Bronchial epithelial cell (primary cell): ENCODE measurements around the gene SOX6. TPM values are rescaled to one million over a fixed set of nuclear protein-coding genes. Genes with fewer than 3 reads are reported as not detected.

Experiments used
- DNase-seq: peaks from one replicate; pipeline ENCODE4 v3.0.0-alpha.2; 2010; ENCODE audit warnings: low read depth
- FAIRE-seq: peaks from 2 replicates; lab custom pipeline; 2011; peaks lifted over from hg19 to GRCh38; lab: Jason Lieb, UNC
- H3K27me3 ChIP-seq: 2 replicates; pipeline ENCODE4 v1.5.1; 2011; ENCODE audit warnings: low read length; ENCODE audit not compliant: control insufficient read depth, insufficient read depth
- H3K36me3 ChIP-seq: 2 replicates; pipeline ENCODE4 v1.5.1; 2011; ENCODE audit warnings: low read length; ENCODE audit not compliant: control insufficient read depth, insufficient read depth
- H3K4me3 ChIP-seq: 2 replicates; pipeline ENCODE4 v1.5.1; 2011; ENCODE audit warnings: mild to moderate bottlenecking, low read depth, low read length, control low read depth
- CTCF ChIP-seq: IDR thresholded peaks from 2 replicates; pipeline ENCODE4 v1.5.1; 2011; ENCODE audit warnings: mild to moderate bottlenecking, moderate library complexity, low read length, control low read depth, inconsistent platforms; ENCODE audit not compliant: insufficient read depth, severe bottlenecking
- total RNA-seq: library from RNA; depleted of rRNA; stranded (reverse); fragments of >200 nt; gene quantifications from 2 replicates; pipeline ENCODE4 v1.2.1, GENCODE V29; 2014

SOX6 gene
- total RNA-seq, 1 donor from 2014 or later, result 0.53 TPM

GRCh38 chr11:16248248-16248647 is 108.1 kb downstream of the SOX6 start:
- Histone ChIP-seq H3K36me3 (no peaks in the 10 kb centered on the region), H3K4me3 (no peak overlapping the region), H3K27me3 (no peaks in the 10 kb centered on the region)
- no peak for TF ChIP-seq CTCF
- DNase-seq (no peak), FAIRE-seq (no peak)

DNA sequence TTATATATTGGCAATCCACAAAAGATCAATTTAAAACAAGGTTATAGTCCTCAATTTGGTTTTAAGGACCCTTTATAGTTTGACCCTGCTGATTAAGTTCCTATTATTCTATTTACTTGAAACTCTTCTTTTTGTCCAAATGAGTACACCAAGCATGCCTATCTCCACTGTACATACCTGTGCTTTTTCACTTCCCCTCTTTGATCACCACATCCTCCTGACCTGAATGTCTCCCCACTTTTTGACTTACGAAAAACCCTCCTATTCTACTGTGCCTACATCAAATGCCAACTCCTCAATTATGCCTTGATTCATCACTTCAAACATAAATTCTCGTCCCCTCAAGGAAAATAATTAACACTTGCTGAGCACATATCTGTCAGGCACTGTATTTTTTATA is 113.5 kb downstream of the SOX6 start:
- FAIRE-seq (no peak), DNase-seq (no peak)
- H3K27me3 ChIP-seq, result no peaks in the 10 kb centered on the region
- H3K36me3 ChIP-seq, result no peaks in the 10 kb centered on the region
- no peak overlapping the region for H3K4me3 ChIP-seq
- TF ChIP-seq CTCF, result no peak

DNA sequence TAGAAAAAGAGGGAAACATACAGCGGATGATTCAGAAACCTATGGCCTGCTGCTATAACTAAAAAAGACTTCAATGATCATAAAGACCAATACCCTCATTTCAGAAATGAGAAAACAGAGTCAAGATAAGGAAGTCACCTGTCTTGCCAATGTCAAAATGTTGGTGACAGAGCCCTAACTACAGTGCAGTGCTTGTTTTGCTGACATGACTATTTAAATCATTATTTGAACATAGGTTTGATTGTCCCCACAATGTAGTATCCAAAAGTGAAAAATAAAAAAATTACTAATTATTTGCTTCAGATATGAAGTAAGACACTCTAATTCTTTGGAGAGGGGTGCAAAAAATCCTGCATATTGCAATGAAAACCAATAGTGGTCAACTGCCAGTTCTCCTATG is 115.7 kb downstream of the SOX6 start:
- Histone ChIP-seq H3K36me3 (no peaks in the 10 kb centered on the region), H3K27me3 (no peaks in the 10 kb centered on the region), H3K4me3 (no peak overlapping the region)
- FAIRE-seq, result no peak
- TF ChIP-seq CTCF, result no peak
- DNase-seq, result no peak

- no peaks in the 10 kb centered on the region for H3K27me3 ChIP-seq
- FAIRE-seq (no peak), DNase-seq (no peak)
- H3K4me3 ChIP-seq, result no peak overlapping the region
- no peaks in the 10 kb centered on the region for H3K36me3 ChIP-seq
- no peak for TF ChIP-seq CTCF
Observed at GRCh38 chr11:16239141-16240105, 116.9 kb downstream of the SOX6 start.

- FAIRE-seq, result peak; percentile 72
- peak; percentile 77 for DNase-seq
- H3K27me3 ChIP-seq, result no peaks in the 10 kb centered on the region
- no peak for TF ChIP-seq CTCF
- H3K36me3 ChIP-seq, result no peaks in the 10 kb centered on the region
- no peak overlapping the region for H3K4me3 ChIP-seq
Observed at GRCh38 chr11:16226245-16226644, 130.1 kb downstream of the SOX6 start.

DNA sequence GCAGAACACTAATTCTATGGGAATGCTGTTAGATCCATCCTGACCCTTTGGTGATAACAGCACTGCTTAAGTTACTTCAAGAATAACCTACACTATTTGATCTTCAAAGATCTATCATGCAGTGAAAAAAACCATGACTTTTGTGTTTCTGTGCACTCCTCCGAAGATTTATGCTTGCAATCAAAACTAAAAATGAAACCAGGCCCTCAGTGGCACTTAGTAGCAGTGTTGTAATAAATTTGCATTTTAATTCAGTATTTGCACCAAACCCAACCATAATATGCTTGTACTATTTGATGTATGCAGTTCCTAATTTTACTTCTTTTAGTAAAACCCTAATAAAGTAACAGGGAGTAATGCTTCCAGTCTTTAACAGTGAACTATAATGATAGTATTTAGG is 130.7 kb downstream of the SOX6 start:
- H3K36me3 ChIP-seq, result no peaks in the 10 kb centered on the region
- DNase-seq (no peak), FAIRE-seq (no peak)
- no peak for TF ChIP-seq CTCF
- no peaks in the 10 kb centered on the region for H3K27me3 ChIP-seq
- H3K4me3 ChIP-seq, result no peak overlapping the region
